HepG2 (cell line): Measurements from ENCODE around the gene MIA. TPM values are rescaled to one million over a fixed set of nuclear protein-coding genes. Genes with fewer than 3 reads are reported as not detected.
A peak's percentile ranks its signal among the peaks of the same experiment; 100 is the strongest.

Experiments
- ARID5B ChIP-seq: IDR thresholded peaks from 2 replicates; pipeline ENCODE4 v1.4.0; 2020; ENCODE audit warnings: mild to moderate bottlenecking, missing genetic modification reagents
- CREB1 ChIP-seq, 2 experiments: fragments of 450-650 bp in 1 of 2; IDR thresholded peaks; 2 replicates each; pipeline ENCODE4 v1.6.1; 2016 to 2017; ENCODE audit warnings: control low read depth in 1 of 2, mild to moderate bottlenecking in 1 of 2, missing compliant biosample characterization in 1 of 2, missing genetic modification characterization in 1 of 2
- HOXA5 ChIP-seq: sonication (generic); formaldehyde crosslinking; IDR thresholded peaks from 2 replicates; pipeline ENCODE4 v1.4.0; 2020; ENCODE audit warnings: missing genetic modification reagents
- KLF13 ChIP-seq: sonication (generic); formaldehyde crosslinking; IDR thresholded peaks from 2 replicates; pipeline ENCODE4 v1.4.0; 2020; ENCODE audit warnings: mild to moderate bottlenecking, missing genetic modification reagents
- LCORL ChIP-seq, 2 experiments: fragments of 450-650 bp in 1 of 2; sonication (generic) in 1 of 2; formaldehyde crosslinking in 1 of 2; IDR thresholded peaks; 2 replicates each; pipeline versions ENCODE4 v1.5.0 to v1.6.1; 2017 to 2020; ENCODE audit warnings: antibody characterized with exemption in 1 of 2, missing genetic modification reagents in 1 of 2
- SP4 ChIP-seq: sonication (generic); formaldehyde crosslinking; IDR thresholded peaks from 2 replicates; pipeline ENCODE4 v1.8.1; 2023; ENCODE audit warnings: mild to moderate bottlenecking, missing genetic modification reagents
- TAF1 ChIP-seq: sonication (generic); formaldehyde crosslinking; IDR thresholded peaks from 2 replicates; pipeline ENCODE4 v1.4.0; 2020; ENCODE audit warnings: missing genetic modification reagents
- WIZ ChIP-seq: sonication (generic); formaldehyde crosslinking; IDR thresholded peaks from 2 replicates; pipeline ENCODE4 v1.5.1; 2020; ENCODE audit warnings: mild to moderate bottlenecking, missing genetic modification reagents
- ZBTB21 ChIP-seq: sonication (generic); formaldehyde crosslinking; IDR thresholded peaks from 2 replicates; pipeline ENCODE4 v1.4.0; 2020; ENCODE audit warnings: missing genetic modification reagents
- ZNF326 ChIP-seq: sonication (generic); formaldehyde crosslinking; IDR thresholded peaks from 2 replicates; pipeline ENCODE4 v1.4.0; 2020; ENCODE audit warnings: missing genetic modification reagents, borderline replicate concordance
- ZNF329 ChIP-seq: sonication (generic); formaldehyde crosslinking; IDR thresholded peaks from 2 replicates; pipeline ENCODE4 v1.9.0; 2021; ENCODE audit warnings: low read depth, mild to moderate bottlenecking, missing genetic modification reagents
- ZNF350 ChIP-seq: sonication (generic); formaldehyde crosslinking; IDR thresholded peaks from 2 replicates; pipeline ENCODE4 v1.4.0; 2020; ENCODE audit warnings: mild to moderate bottlenecking, low read depth, missing genetic modification reagents, borderline replicate concordance
- ZNF550 ChIP-seq: sonication (generic); formaldehyde crosslinking; IDR thresholded peaks from 2 replicates; pipeline ENCODE4 v1.4.0; 2020; ENCODE audit warnings: mild to moderate bottlenecking, missing genetic modification reagents, borderline replicate concordance
- ZNF768 ChIP-seq: sonication (generic); formaldehyde crosslinking; IDR thresholded peaks from 2 replicates; pipeline ENCODE4 v1.4.0; 2020; ENCODE audit warnings: missing genetic modification reagents
- polyA plus RNA-seq, 8 experiments: library from polyadenylated mRNA; depleted of rRNA in 3 of 8; stranded (reverse) in 7 of 8; unstranded in 1 of 8; fragments of >200 nt; fragmentation: Illumina TruSeq in 4 of 8; extraction: Trizol in 4 of 8; gene quantifications; 2 replicates each; pipeline versions ENCODE4 v1.2.1 to v1.2.3, GENCODE V29; 2011 to 2016; ENCODE audit warnings: low read depth in 4 of 8, missing spikeins in 1 of 8, mixed read lengths in 1 of 8; ENCODE audit not compliant: insufficient read depth in 1 of 8
- total RNA-seq, 5 experiments: library from RNA; depleted of rRNA; stranded (reverse); fragments of >200 nt; fragmentation: Illumina TruSeq; extraction: Trizol; gene quantifications; 2 replicates each; pipeline ENCODE4 v1.2.3, GENCODE V29; 2016; ENCODE audit warnings: low read depth in 1 of 5
- TF ChIP-seq, protein P1 (sequence below): sonication (generic); formaldehyde crosslinking; IDR thresholded peaks from 2 replicates; pipeline ENCODE4 v1.8.0; 2023; ENCODE audit warnings: mild to moderate bottlenecking, missing genetic modification reagents
- TF ChIP-seq, protein P2 (sequence below): sonication (generic); formaldehyde crosslinking; IDR thresholded peaks from 2 replicates; pipeline ENCODE4 v1.4.0; 2020; ENCODE audit warnings: missing genetic modification reagents
- TF ChIP-seq, protein P3 (sequence below): IDR thresholded peaks from 2 replicates; pipeline ENCODE4 v1.6.1; 2016; ENCODE audit warnings: low read depth

The MIA gene
- total and polyA plus RNA-seq, 2 of the 13 experiments (the other 11 are each of a cell fraction or from before 2014, with no cell fraction given): 0.61 TPM; not detected in 1

DNA sequence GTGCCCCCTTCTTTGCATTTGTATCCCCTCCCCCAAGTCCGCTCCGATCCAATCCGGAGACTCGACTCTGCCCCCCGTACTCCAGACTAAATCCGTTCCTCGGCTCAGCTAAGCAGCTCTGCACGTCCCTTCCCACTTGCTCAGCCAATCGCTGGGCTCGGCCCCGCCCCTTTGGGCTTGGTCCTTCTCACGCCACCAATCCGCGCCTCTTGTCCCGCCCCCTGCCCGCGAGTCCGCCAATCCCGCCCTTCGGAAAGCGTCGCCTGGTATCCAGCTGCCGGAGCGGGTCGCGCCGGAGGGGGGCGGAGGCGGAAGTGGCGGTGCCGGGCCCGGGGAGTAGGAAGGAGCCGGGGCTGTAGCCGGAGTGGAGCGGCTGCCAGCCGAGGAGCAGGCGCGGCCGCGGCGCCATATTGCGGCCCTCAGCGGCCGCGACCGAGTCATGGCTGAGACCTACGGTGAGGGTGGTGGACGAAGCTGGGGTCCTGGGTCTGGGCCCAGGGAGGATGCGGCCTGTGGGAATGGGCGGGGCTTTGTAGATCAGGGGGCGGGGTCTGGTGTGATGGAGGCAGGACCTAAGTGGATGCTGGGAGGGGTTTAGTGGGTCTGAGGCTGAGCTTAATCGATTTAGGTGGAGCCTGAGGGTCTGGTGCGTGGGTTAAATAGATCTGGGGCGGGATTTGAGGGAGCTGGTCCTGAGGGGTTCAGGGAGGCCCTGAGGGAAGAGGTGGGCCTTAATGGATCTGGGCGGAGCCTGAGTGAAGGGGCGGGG lies 2.8 kb downstream of the MIA start, which contains the start of gene RAB4B (continued):
- TF ChIP-seq ZNF550 (no peak), ZNF350 (CRISPR knock-in tag) (no peak), ZBTB21 (CRISPR knock-in tag) (no peak), ZNF329 (CRISPR knock-in tag) (no peak), ARID5B (CRISPR knock-in tag) (no peak), CREB1 (IDR thresholded peaks at IDR 0.05) (peak; percentile 76), CREB1 (CRISPR knock-in tag; IDR thresholded peaks at IDR 0.05) (no peak), ZNF768 (CRISPR knock-in tag) (peak; percentile 43; the same call in 1 of the 2 replicates), TAF1 (CRISPR knock-in tag) (peak; percentile 41; the same call in 1 of the 2 replicates), SP4 (CRISPR knock-in tag) (peak; percentile 100), KLF13 (CRISPR knock-in tag) (0 out of 2 replicates have a peak, but pooled peaks have one; percentile 54), HOXA5 (CRISPR knock-in tag) (peak; percentile 40; the same call in 1 of the 2 replicates), LCORL (IDR thresholded peaks at IDR 0.05) (no peak), LCORL (CRISPR knock-in tag; IDR thresholded peaks at IDR 0.05) (peak; percentile 12; the same call in 1 of the 2 replicates), ZNF326 (no peak), WIZ (CRISPR knock-in tag) (0 out of 2 replicates have a peak, but pooled peaks have one; percentile 47)
- TF ChIP-seq, protein P1, sequence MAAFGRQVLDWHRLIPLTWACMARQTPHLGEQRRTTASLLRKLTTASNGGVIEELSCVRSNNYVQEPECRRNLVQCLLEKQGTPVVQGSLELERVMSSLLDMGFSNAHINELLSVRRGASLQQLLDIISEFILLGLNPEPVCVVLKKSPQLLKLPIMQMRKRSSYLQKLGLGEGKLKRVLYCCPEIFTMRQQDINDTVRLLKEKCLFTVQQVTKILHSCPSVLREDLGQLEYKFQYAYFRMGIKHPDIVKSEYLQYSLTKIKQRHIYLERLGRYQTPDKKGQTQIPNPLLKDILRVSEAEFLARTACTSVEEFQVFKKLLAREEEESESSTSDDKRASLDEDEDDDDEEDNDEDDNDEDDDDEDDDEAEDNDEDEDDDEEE (CRISPR knock-in tag): peak; percentile 39; the same call in 1 of the 2 replicates
- TF ChIP-seq, protein P2, sequence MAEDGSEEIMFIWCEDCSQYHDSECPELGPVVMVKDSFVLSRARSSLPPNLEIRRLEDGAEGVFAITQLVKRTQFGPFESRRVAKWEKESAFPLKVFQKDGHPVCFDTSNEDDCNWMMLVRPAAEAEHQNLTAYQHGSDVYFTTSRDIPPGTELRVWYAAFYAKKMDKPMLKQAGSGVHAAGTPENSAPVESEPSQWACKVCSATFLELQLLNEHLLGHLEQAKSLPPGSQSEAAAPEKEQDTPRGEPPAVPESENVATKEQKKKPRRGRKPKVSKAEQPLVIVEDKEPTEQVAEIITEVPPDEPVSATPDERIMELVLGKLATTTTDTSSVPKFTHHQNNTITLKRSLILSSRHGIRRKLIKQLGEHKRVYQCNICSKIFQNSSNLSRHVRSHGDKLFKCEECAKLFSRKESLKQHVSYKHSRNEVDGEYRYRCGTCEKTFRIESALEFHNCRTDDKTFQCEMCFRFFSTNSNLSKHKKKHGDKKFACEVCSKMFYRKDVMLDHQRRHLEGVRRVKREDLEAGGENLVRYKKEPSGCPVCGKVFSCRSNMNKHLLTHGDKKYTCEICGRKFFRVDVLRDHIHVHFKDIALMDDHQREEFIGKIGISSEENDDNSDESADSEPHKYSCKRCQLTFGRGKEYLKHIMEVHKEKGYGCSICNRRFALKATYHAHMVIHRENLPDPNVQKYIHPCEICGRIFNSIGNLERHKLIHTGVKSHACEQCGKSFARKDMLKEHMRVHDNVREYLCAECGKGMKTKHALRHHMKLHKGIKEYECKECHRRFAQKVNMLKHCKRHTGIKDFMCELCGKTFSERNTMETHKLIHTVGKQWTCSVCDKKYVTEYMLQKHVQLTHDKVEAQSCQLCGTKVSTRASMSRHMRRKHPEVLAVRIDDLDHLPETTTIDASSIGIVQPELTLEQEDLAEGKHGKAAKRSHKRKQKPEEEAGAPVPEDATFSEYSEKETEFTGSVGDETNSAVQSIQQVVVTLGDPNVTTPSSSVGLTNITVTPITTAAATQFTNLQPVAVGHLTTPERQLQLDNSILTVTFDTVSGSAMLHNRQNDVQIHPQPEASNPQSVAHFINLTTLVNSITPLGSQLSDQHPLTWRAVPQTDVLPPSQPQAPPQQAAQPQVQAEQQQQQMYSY (CRISPR knock-in tag): peak; percentile 56; the same call in 1 of the 2 replicates
- TF ChIP-seq, protein P3, sequence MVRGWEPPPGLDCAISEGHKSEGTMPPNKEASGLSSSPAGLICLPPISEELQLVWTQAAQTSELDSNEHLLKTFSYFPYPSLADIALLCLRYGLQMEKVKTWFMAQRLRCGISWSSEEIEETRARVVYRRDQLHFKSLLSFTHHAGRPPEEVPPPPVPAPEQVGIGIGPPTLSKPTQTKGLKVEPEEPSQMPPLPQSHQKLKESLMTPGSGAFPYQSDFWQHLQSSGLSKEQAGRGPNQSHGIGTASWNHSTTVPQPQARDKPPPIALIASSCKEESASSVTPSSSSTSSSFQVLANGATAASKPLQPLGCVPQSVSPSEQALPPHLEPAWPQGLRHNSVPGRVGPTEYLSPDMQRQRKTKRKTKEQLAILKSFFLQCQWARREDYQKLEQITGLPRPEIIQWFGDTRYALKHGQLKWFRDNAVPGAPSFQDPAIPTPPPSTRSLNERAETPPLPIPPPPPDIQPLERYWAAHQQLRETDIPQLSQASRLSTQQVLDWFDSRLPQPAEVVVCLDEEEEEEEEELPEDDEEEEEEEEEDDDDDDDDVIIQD: 0 out of 2 replicates have a peak, but pooled peaks have one; percentile 15
